Measurements from ENCODE around the gene RBM33. TPM values are rescaled to one million over a fixed set of nuclear protein-coding genes. Genes with fewer than 3 reads are reported as not detected.
A peak's percentile ranks its signal among the peaks of the same experiment; 100 is the strongest.

Gene RBM33
- total and polyA plus RNA-seq, 2 of the 13 experiments (the other 11 are each of a cell fraction or from before 2014, with no cell fraction given), result 12.4 to 28.9 TPM

- TF ChIP-seq, protein P1, sequence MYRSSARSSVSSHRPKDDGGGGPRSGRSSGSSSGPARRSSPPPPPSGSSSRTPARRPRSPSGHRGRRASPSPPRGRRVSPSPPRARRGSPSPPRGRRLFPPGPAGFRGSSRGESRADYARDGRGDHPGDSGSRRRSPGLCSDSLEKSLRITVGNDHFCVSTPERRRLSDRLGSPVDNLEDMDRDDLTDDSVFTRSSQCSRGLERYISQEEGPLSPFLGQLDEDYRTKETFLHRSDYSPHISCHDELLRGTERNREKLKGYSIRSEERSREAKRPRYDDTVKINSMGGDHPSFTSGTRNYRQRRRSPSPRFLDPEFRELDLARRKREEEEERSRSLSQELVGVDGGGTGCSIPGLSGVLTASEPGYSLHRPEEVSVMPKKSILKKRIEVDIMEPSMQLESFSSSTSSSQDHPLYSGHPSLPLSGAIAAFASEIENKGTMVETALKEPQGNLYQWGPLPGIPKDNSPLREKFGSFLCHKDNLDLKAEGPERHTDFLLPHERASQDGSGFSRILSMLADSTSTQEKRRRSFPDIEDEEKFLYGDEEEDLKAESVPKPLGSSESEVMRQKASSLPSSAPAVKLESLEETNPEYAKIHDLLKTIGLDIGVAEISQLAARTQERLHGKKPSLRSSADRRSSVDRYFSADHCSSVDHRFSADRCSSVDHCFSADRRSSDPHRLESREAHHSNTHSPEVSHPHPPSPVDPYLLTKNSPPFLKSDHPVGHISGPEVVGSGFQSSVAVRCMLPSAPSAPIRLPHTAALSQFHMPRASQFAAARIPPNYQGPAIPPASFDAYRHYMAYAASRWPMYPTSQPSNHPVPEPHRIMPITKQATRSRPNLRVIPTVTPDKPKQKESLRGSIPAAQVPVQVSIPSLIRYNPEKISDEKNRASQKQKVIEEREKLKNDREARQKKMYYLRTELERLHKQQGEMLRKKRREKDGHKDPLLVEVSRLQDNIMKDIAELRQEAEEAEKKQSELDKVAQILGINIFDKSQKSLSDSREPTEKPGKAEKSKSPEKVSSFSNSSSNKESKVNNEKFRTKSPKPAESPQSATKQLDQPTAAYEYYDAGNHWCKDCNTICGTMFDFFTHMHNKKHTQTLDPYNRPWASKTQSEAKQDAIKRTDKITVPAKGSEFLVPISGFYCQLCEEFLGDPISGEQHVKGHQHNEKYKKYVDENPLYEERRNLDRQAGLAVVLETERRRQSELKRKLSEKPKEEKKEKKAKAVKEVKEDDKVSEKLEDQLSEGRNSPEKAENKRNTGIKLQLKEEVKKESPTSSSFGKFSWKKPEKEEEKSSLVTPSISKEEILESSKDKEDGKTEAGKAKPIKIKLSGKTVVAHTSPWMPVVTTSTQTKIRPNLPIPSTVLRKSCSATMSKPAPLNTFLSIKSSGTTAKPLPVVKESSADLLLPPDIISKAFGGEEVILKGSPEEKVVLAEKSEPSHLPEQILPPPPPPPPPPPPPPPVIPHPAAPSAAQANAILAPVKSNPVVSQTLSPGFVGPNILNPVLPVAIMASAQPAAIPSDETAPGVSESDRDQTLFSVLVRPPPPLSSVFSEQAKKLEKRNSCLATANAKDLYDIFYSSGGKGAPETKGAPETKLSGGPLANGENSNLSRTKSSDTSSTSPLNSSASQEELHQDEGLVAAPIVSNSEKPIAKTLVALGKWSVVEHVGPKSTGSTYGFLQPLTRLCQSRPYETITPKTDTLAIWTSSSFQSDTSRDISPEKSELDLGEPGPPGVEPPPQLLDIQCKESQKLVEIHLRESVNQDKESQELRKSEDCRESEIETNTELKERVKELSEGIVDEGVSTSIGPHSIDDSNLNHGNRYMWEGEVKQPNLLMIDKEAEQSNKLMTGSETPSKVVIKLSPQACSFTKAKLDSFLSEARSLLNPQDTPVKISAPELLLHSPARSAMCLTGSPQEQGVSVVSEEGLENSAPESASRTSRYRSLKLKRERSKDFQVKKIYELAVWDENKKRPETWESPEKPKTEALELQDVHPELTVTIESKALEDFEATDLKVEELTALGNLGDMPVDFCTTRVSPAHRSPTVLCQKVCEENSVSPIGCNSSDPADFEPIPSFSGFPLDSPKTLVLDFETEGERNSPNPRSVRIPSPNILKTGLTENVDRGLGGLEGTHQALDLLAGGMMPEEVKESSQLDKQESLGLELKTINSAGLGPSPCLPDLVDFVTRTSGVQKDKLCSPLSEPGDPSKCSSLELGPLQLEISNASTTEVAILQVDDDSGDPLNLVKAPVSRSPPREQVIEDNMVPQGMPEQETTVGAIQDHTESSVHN (CRISPR knock-in tag; IDR thresholded peaks at IDR 0.05), result no peak
- TF ChIP-seq, protein P2, sequence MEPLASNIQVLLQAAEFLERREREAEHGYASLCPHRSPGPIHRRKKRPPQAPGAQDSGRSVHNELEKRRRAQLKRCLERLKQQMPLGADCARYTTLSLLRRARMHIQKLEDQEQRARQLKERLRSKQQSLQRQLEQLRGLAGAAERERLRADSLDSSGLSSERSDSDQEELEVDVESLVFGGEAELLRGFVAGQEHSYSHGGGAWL (CRISPR knock-in tag; IDR thresholded peaks at IDR 0.05), result no peak
- TF ChIP-seq, protein P3, sequence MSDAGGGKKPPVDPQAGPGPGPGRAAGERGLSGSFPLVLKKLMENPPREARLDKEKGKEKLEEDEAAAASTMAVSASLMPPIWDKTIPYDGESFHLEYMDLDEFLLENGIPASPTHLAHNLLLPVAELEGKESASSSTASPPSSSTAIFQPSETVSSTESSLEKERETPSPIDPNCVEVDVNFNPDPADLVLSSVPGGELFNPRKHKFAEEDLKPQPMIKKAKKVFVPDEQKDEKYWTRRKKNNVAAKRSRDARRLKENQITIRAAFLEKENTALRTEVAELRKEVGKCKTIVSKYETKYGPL (CRISPR knock-in tag; IDR thresholded peaks at IDR 0.05), result 0 out of 2 replicates have a peak, but pooled peaks have one; percentile 77
- TF ChIP-seq ZNF282 (IDR thresholded peaks at IDR 0.05; ENCODE audit: partially characterized antibody) (no peak), MAZ (IDR thresholded peaks at IDR 0.05; ENCODE audit: borderline replicate concordance, low read depth, low read length) (peak; percentile 54; the same call in 1 of the 2 replicates), MAZ (CRISPR knock-in tag; IDR thresholded peaks at IDR 0.05; ENCODE audit: low read depth) (no peak; the same call in 1 of the 2 replicates), MEF2D (CRISPR knock-in tag; IDR thresholded peaks at IDR 0.05) (peak; percentile 47; the same call in 1 of the 2 replicates), ZMYM2 (CRISPR knock-in tag; IDR thresholded peaks at IDR 0.05) (no peak), ZNF549 (CRISPR knock-in tag; IDR thresholded peaks at IDR 0.05) (no peak), ZNF672 (CRISPR knock-in tag; IDR thresholded peaks at IDR 0.05) (no peak), RXRA (CRISPR knock-in tag; IDR thresholded peaks at IDR 0.05) (peak; percentile 50; the same call in 1 of the 2 replicates), ZNF260 (CRISPR knock-in tag; IDR thresholded peaks at IDR 0.05; ENCODE audit: borderline replicate concordance, low read depth) (no peak), NFYB (CRISPR knock-in tag; IDR thresholded peaks at IDR 0.05) (peak; percentile 61), FOXA3 (CRISPR knock-in tag; IDR thresholded peaks at IDR 0.05) (peak; percentile 65), ZBTB3 (CRISPR knock-in tag; IDR thresholded peaks at IDR 0.05; ENCODE audit: borderline replicate concordance, low read depth) (no peak), RBAK (CRISPR knock-in tag; IDR thresholded peaks at IDR 0.05) (no peak)
- TF ChIP-seq, protein P4, sequence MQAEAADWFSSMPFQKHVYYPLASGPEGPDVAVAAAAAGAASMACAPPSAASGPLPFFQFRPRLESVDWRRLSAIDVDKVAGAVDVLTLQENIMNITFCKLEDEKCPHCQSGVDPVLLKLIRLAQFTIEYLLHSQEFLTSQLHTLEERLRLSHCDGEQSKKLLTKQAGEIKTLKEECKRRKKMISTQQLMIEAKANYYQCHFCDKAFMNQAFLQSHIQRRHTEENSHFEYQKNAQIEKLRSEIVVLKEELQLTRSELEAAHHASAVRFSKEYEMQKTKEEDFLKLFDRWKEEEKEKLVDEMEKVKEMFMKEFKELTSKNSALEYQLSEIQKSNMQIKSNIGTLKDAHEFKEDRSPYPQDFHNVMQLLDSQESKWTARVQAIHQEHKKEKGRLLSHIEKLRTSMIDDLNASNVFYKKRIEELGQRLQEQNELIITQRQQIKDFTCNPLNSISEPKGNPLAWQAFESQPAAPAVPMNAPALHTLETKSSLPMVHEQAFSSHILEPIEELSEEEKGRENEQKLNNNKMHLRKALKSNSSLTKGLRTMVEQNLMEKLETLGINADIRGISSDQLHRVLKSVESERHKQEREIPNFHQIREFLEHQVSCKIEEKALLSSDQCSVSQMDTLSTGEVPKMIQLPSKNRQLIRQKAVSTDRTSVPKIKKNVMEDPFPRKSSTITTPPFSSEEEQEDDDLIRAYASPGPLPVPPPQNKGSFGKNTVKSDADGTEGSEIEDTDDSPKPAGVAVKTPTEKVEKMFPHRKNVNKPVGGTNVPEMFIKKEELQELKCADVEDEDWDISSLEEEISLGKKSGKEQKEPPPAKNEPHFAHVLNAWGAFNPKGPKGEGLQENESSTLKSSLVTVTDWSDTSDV (CRISPR knock-in tag; IDR thresholded peaks at IDR 0.05), result no peak
Measured at GRCh38 chr7:155618708-155619633, 25.5 kb upstream of the RBM33 start (continued).
